Measurements from ENCODE around the gene VTI1A.

GRCh38 chr10:112768121-112768520 lies 321.1 kb downstream of the VTI1A start:
- no peak for TF ChIP-seq CTCF (IDR thresholded peaks at IDR 0.05)
- TF ChIP-seq POLR2A (IDR thresholded peaks at IDR 0.05) = no peak

Data from esophagus squamous epithelium (tissue), 4 donors.